Epithelial cell of proximal tubule (primary cell): ENCODE results near the gene PTBP2. TPM values are rescaled to one million over a fixed set of nuclear protein-coding genes. Genes with fewer than 3 reads are reported as not detected.

ENCODE experiments used
- DNase-seq: peaks from one replicate; pipeline ENCODE4 v3.0.0-alpha.2; 2011; ENCODE audit warnings: low read depth
- H3K4me3 ChIP-seq: 2 replicates; pipeline ENCODE4 v1.5.1; 2011; ENCODE audit warnings: low read depth, mild to moderate bottlenecking, low read length
- total RNA-seq: library from RNA; depleted of rRNA; stranded (reverse); fragments of >200 nt; gene quantifications from 2 replicates; pipeline ENCODE4 v1.2.3, GENCODE V29; 2015
- TF ChIP-seq, protein P1 (sequence below): conservative IDR thresholded peaks from 2 replicates; pipeline ENCODE4 v1.5.1; 2012; ENCODE audit warnings: low read depth, mild to moderate bottlenecking, low read length

Gene PTBP2
- total RNA-seq, 1 donor from 2014 or later = 18.8 TPM

DNA sequence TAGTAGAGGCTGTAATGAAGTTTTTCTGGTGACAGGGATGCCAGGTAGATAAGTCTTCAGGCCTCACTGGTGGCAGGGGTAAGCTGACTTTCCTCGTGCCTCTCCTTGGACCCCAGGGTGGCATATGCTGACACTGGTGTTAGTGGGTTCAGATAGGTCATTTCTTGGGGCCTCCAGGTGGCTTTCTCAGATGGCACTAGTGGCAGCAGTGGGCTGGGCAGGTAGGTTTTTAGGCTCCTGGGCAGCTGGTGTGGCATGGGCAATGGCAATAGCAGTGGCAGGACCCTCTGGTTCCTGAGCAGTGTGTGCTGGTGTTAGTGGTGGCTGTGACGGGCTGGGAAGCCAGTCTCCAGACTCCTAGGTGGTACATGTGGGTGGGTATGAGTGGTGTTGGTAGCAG, 140.3 kb downstream of the PTBP2 start:
- TF ChIP-seq, protein P1, sequence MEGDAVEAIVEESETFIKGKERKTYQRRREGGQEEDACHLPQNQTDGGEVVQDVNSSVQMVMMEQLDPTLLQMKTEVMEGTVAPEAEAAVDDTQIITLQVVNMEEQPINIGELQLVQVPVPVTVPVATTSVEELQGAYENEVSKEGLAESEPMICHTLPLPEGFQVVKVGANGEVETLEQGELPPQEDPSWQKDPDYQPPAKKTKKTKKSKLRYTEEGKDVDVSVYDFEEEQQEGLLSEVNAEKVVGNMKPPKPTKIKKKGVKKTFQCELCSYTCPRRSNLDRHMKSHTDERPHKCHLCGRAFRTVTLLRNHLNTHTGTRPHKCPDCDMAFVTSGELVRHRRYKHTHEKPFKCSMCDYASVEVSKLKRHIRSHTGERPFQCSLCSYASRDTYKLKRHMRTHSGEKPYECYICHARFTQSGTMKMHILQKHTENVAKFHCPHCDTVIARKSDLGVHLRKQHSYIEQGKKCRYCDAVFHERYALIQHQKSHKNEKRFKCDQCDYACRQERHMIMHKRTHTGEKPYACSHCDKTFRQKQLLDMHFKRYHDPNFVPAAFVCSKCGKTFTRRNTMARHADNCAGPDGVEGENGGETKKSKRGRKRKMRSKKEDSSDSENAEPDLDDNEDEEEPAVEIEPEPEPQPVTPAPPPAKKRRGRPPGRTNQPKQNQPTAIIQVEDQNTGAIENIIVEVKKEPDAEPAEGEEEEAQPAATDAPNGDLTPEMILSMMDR = no peak
- no peak overlapping the region for H3K4me3 ChIP-seq
- no peak for DNase-seq

DNA sequence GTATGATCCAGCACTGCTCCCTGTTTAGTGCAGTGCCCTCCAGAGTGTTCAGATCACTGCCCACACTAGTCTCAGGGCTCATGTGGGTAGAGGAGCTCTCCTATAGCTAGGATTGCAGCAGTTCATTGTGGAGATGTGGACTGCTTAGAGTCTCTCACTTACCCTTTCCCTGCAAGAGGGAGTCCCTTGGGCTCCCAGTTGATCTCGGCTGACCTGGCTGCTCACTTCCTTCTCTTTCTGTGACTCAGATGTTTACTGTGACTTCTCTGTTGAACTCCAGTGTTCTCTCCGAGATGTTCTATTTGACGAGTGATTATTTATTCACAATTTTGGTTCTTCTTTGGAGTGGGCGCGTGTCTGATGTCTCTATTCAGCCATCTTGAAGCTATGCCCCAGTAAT, 141.9 kb downstream of the PTBP2 start:
- no peak for DNase-seq
- H3K4me3 ChIP-seq = no peak overlapping the region
- TF ChIP-seq, protein P1 = no peak
